Activated CD8-positive, alpha-beta T cell treated with anti-CD3 and anti-CD28 coated beads, Interleukin-2, amount 10 ng/mL, durations not matched to agents 7 days and 5 days (primary cell): ENCODE results near the gene IRF9. TPM values are rescaled to one million over a fixed set of nuclear protein-coding genes. Genes with fewer than 3 reads are reported as not detected.

Experiments
- ATAC-seq: fragments of 150-1000 bp; cut with Tn5 transposase; one replicate; pipeline ENCODE4 v1.10.0; 2021; ENCODE audit warnings: moderate library complexity
- CTCF ChIA-PET: fragments of 350-600 bp; sonication (Branson Sonifier 250); formaldehyde crosslinking; loops from one replicate; lab custom pipeline; 2021; ENCODE audit warnings: antibody characterized with exemption; lab: Charles Lee
- POLR2A ChIA-PET: fragments of 350-600 bp; sonication (Branson Sonifier 250); formaldehyde crosslinking; loops from one replicate; lab custom pipeline; 2021; ENCODE audit warnings: antibody characterized with exemption; lab: Charles Lee
- DNase-seq: peaks from one replicate; pipeline ENCODE4 v3.0.0-alpha.2; 2020
- H3K27ac Mint-ChIP-seq: one replicate; pipeline ENCODE4 v1.8.0; 2021; ENCODE audit warnings: mild to moderate bottlenecking, mixed read lengths
- H3K27me3 Mint-ChIP-seq: one replicate; pipeline ENCODE4 v1.8.0; 2021; ENCODE audit warnings: low read depth, mixed read lengths
- H3K36me3 Mint-ChIP-seq: one replicate; pipeline ENCODE4 v1.8.0; 2021; ENCODE audit warnings: low read depth, mixed read lengths
- H3K4me1 Mint-ChIP-seq: one replicate; pipeline ENCODE4 v1.8.0; 2021; ENCODE audit warnings: low read depth, mixed read lengths
- H3K4me3 Mint-ChIP-seq: one replicate; pipeline ENCODE4 v1.8.0; 2021; ENCODE audit warnings: mild to moderate bottlenecking, mixed read lengths
- H3K9me3 Mint-ChIP-seq: one replicate; pipeline ENCODE4 v1.8.0; 2022; ENCODE audit warnings: mixed read lengths; ENCODE audit not compliant: insufficient read depth
- total RNA-seq, 2 experiments: library from RNA; stranded (reverse); gene quantifications; one replicate each; pipeline ENCODE4 v1.2.3, GENCODE V29; 2021

Gene IRF9
- total RNA-seq, 2 experiments from 2014 or later, result 221 to 242 TPM

DNA sequence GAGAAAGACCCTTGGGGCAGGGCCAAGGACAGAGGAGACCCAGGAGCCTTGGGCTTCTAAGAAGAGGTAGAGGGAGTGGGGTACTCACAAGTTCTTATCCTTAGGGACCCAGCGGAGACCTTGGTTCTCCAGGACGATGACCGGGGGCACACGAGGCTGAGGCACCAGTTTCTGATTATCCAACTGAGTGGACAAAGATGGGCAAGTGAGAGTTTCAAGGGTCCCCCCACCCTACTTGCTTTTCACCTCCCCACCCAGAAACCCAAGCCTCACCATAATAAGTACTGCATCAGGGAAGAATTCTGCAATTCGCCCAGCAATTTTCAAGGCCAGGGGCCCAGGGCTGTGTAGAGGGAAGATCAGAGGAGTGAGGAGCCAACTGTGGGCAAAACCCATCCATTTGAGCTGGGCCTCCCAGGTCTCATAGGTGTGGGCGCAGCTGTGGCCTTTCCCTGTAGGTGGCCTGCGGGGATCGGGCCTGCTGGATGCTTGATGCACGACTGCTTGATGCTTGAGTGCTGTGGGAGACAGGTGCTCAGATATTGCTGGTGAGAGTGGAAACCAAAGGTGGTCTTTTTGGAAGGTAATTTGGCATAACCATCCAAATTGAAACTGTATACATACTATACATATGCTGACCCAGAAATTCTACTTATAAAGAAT, 21.7 kb upstream of the IRF9 start:
- peak overlapping the region; percentile 68 for H3K27ac Mint-ChIP-seq
- ATAC-seq (no peak), DNase-seq (peak; percentile 49)
- H3K4me1 Mint-ChIP-seq, result peaks cover 62% of the 10 kb centered on the region
- ChIA-PET CTCF (interaction anchor here (1.5 to 5.2 kb wide), 3 partner anchors 21 to 30 kb away, joined by 3 to 37 read pairs (median 4); partner anchors contain the start of gene IRF9), POLR2A (interaction anchor here (2.5 to 4.0 kb wide), 3 partner anchors 8 to 25 kb away, joined by 32 to 56 read pairs (median 48); partner anchors contain the start of genes DCAF11, IRF9, NRL and PSME2)
- peaks cover 69% of the 10 kb centered on the region for H3K36me3 Mint-ChIP-seq
- H3K27me3 Mint-ChIP-seq, result no peaks in the 10 kb centered on the region
- H3K9me3 Mint-ChIP-seq, result no peaks in the 10 kb centered on the region
- peak overlapping the region; percentile 97 for H3K4me3 Mint-ChIP-seq

DNA sequence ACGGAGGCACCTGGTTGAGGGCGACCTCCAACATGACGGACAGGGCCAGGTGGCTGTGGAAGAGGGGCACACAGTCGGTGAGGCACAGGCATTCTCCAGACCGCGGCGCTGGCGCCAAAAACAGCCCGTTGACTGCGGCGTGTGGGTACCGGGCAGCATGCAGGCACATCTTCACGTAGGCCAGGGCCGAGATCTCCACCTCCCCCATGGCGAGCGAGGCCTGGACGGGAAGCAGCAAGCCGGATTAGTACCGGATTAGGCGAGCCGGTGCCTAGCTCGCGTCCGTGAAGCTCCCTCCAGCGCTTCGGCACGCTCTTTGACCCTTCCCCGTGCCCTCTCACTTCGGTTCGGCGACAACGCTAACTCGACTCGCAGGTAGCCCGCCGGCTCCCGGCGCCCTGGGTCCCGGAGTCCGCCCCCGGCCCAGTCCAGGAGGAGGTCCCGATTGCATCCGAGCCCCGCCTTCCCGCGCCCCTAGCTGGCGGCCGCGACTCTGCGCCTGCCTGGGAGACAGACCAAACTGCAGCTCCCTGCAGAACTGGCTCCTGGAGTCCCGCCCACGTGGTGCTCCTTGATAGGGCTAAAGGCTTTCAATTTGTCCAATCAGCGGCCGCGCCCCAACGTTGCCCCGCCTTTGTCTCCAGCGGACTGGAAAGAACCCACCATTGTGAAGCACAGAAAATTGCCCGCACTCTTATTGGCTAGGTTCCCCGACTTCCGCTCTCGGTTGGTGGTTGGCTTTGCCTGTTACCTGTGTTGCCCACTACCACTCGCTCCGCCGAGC, 19.8 kb upstream of the IRF9 start, which contains the start of gene EMC9:
EMC9 (minus strand) TSS at position 495 of the 784 bp plus-strand sequence; CDS start at position 208, 287 bp downstream.
- peak within 1 kb of the TSS; percentile 77 for H3K27ac Mint-ChIP-seq
- H3K4me3 Mint-ChIP-seq, result peak within 1 kb of the TSS; percentile 97

GRCh38 chr14:24143511-24143910, 17.6 kb upstream of the IRF9 start:
- DNase-seq (no peak), ATAC-seq (no peak)
- no peak overlapping the region for H3K4me3 Mint-ChIP-seq
- ChIA-PET POLR2A (interaction anchor here (0.7 to 2.2 kb wide), 4 partner anchors 15 to 526 kb away, joined by 3 to 14 read pairs (median 4); partner anchors contain the start of genes DCAF11, IRF9 and NRL), CTCF (interaction anchor here (4.8 to 6.1 kb wide), 2 partner anchors 17 to 28 kb away, joined by 22 to 77 read pairs; partner anchors contain the start of genes DCAF11, IRF9 and NRL)
- H3K36me3 Mint-ChIP-seq, result peaks cover 76% of the 10 kb centered on the region
- peaks cover 54% of the 10 kb centered on the region for H3K4me1 Mint-ChIP-seq
- H3K9me3 Mint-ChIP-seq, result no peaks in the 10 kb centered on the region
- peak overlapping the region; percentile 1 for H3K27ac Mint-ChIP-seq
- H3K27me3 Mint-ChIP-seq, result no peaks in the 10 kb centered on the region

More for the DNA sequence above, 19.8 kb upstream of the IRF9 start, which contains the start of gene EMC9:
- Mint-ChIP-seq H3K36me3 (peaks cover 88% of the 10 kb centered on the region), H3K9me3 (no peaks in the 10 kb centered on the region), H3K27me3 (no peaks in the 10 kb centered on the region), H3K4me1 (peaks cover 66% of the 10 kb centered on the region)
- ChIA-PET POLR2A (interaction anchor here (0.6 to 3.5 kb wide), 14 partner anchors 9 to 289 kb away, joined by 3 to 56 read pairs (median 4); partner anchors contain the start of genes CHMP4A, DCAF11, IRF9 and KHNYN), CTCF (interaction anchor here (0.7 to 2.2 kb wide), 16 partner anchors 9 to 296 kb away, joined by 3 to 20 read pairs (median 4); partner anchors contain the start of genes CIDEB, DCAF11, IRF9 and NRL)
- peak; percentile 100 for DNase-seq
- ATAC-seq, result peak; percentile 92

GRCh38 chr14:24144451-24144850, 16.6 kb upstream of the IRF9 start:
- no peak for DNase-seq
- CTCF ChIA-PET, result interaction anchor here (4.8 to 6.1 kb wide), 2 partner anchors 16 to 29 kb away, joined by 22 to 77 read pairs; partner anchors contain the start of genes DCAF11, IRF9 and NRL
- Mint-ChIP-seq H3K27me3 (no peaks in the 10 kb centered on the region), H3K9me3 (no peaks in the 10 kb centered on the region), H3K4me1 (peaks cover 54% of the 10 kb centered on the region), H3K27ac (peak overlapping the region; percentile 43), H3K4me3 (peak overlapping the region; percentile 88), H3K36me3 (peaks cover 76% of the 10 kb centered on the region)
- POLR2A ChIA-PET, result interaction anchor here (1.0 to 10.1 kb wide), 3 partner anchors 16 to 30 kb away, joined by 5 to 229 read pairs (median 14); partner anchors contain the start of genes DCAF11, IRF9 and NRL
- no peak for ATAC-seq

DNA sequence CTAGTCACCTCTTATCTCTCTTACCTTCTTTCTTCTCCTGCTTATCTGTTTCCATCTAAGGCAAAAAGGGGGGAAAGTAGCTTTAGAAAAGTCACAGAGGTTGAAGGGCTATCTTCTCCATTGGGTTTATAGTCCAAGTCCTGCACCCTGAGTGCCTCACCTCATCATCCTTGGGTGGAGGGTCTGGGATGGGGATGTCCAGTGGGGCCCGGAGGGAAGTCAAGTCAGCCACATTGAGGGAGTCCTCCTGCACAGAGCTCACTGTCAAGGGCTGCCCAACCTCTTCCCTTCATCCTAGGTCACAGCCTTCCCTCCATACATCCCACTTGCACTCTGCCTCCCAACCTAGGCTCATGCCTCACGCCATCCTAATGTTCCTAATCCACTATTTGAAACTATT, 15.8 kb upstream of the IRF9 start:
- H3K9me3 Mint-ChIP-seq, result no peaks in the 10 kb centered on the region
- H3K4me3 Mint-ChIP-seq, result peak overlapping the region; percentile 88
- ChIA-PET POLR2A (interaction anchor here (1.6 to 10.1 kb wide), 6 partner anchors 8 to 71 kb away, joined by 4 to 229 read pairs (median 34); partner anchors contain the start of genes CHMP4A, DCAF11, IRF9 and MDP1), CTCF (interaction anchor here (3.4 to 6.1 kb wide), 4 partner anchors 9 to 37 kb away, joined by 22 to 77 read pairs (median 26); partner anchors contain the start of genes DCAF11, IRF9, NRL and PSME1)
- H3K36me3 Mint-ChIP-seq, result peaks cover 77% of the 10 kb centered on the region
- H3K27me3 Mint-ChIP-seq, result no peaks in the 10 kb centered on the region
- peak overlapping the region; percentile 95 for H3K27ac Mint-ChIP-seq
- ATAC-seq (no peak), DNase-seq (no peak)
- H3K4me1 Mint-ChIP-seq, result peaks cover 56% of the 10 kb centered on the region

DNA sequence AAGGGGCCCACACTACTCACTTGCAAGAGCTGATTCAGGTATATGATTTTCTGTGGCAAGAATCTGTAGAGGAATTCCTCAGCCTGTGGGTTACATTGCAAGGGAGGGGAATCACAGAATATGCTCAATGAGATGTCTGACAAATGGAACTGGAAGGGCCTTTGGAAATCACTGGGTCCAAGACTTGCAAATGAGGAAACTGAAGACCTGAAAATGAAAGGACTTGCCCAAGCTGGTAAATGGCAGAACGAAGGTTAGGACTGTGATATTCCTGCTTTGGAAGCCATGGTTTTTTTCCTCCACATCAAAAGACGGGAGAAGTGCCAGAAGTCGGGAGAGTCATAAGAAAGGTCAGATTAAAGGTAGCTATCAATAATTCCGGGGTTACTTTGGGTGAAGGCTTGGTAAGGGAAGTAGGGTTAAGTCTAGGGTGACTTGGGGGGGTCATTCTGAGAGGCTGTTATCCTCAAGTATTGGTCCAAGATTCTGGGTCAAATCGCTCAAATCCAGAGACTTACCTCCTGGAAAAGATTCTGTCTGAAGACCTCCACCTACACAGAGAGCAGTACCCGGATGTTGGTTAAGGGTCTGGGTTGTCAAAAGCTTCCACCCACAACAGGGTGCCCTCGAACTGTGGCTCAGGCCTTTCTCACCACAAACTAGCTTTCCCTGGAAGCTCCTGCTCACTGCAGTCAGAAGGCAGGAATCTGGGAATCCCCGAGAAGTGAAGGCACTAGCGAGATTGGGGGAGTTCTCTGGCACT, 15.2 kb upstream of the IRF9 start:
- DNase-seq (peak; percentile 29), ATAC-seq (no peak)
- Mint-ChIP-seq H3K4me1 (peaks cover 63% of the 10 kb centered on the region), H3K36me3 (peaks cover 77% of the 10 kb centered on the region), H3K9me3 (no peaks in the 10 kb centered on the region), H3K27me3 (no peaks in the 10 kb centered on the region), H3K4me3 (peak overlapping the region; percentile 88), H3K27ac (peak overlapping the region; percentile 95)
- ChIA-PET POLR2A (interaction anchor here (0.9 to 10.1 kb wide), 11 partner anchors 9 to 97 kb away, joined by 4 to 229 read pairs (median 13); partner anchors contain the start of genes CHMP4A, DCAF11, IPO4 and IRF9), CTCF (interaction anchor here (0.8 to 6.1 kb wide), 8 partner anchors 9 to 162 kb away, joined by 3 to 77 read pairs (median 16); partner anchors contain the start of genes CIDEB, DCAF11, IRF9 and NRL)

GRCh38 chr14:24146453-24146977, 14.6 kb upstream of the IRF9 start, which contains the start of gene PSME2:
TSS of gene PSME2 (minus strand) at chr14:24146610. CDS start at chr14:24146581, 29 bp downstream.
- Mint-ChIP-seq H3K27me3 (no peaks in the 10 kb centered on the region), H3K9me3 (no peaks in the 10 kb centered on the region), H3K4me1 (peaks cover 66% of the 10 kb centered on the region), H3K4me3 (peak within 1 kb of the TSS; percentile 88), H3K36me3 (peaks cover 79% of the 10 kb centered on the region), H3K27ac (peak within 1 kb of the TSS; percentile 95)
- ChIA-PET CTCF (interaction anchor here (0.7 to 6.1 kb wide), 10 partner anchors 9 to 161 kb away, joined by 3 to 77 read pairs (median 8); partner anchors contain the start of genes CIDEB, DCAF11, IRF9 and NRL), POLR2A (interaction anchor here (0.6 to 10.1 kb wide), 16 partner anchors 9 to 536 kb away, joined by 3 to 229 read pairs (median 10); partner anchors contain the start of genes CHMP4A, DCAF11, FITM1 and IPO4)
- ATAC-seq, result peak; percentile 72
- DNase-seq, result peak; percentile 96

DNA sequence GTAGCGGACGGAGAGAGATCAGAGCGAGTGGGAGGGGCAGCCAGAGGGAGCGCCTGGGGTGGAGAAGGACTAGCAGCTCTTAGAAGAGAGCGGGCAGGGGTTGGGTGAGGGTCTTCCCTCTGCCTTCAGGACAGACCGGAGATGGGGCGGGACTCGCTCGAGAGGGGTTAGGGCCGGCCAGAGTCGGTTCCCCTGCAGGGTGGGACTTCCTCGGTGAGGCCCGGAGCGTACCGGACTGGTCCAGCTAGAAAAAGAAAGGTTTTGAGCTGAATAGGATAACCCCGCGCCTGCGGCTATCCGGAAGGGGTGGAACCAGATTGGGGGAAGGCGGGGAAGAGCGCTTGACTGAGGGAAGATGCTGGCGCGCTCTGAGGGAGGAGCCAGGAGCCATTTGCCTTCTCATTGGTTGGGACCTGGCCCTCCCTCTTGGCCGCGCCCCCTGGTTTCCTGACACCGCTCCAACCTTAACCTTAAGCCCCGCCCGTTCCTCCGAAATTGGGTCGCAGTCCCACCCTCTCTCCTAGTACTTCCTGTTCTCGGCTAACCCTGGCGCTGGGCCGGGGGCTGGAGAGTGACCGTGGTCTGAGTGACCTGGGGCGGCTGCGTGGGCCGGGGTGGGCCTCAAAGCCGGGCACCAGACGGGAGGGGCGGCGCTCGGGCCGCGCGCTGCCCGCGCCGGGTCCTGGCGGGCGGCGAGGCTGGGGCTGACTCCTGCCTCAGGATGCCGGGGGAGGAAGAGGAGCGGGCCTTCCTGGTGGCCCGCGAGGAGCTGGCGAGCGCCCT, 13.9 kb upstream of the IRF9 start, which contains the start of gene RNF31:
RNF31 (plus strand) TSS at position 521 of the 783 bp plus-strand sequence; CDS start at position 722, 201 bp downstream.
- peaks cover 81% of the 10 kb centered on the region for H3K36me3 Mint-ChIP-seq
- DNase-seq, result peak; percentile 100
- peaks cover 67% of the 10 kb centered on the region for H3K4me1 Mint-ChIP-seq
- H3K9me3 Mint-ChIP-seq, result no peaks in the 10 kb centered on the region
- H3K4me3 Mint-ChIP-seq, result peak within 1 kb of the TSS; percentile 88
- ChIA-PET POLR2A (interaction anchor here (0.6 to 10.1 kb wide), 17 partner anchors 9 to 546 kb away, joined by 3 to 229 read pairs (median 9); partner anchors contain the start of genes CHMP4A, DCAF11, FITM1 and IPO4), CTCF (interaction anchor here (0.7 to 6.1 kb wide), 11 partner anchors 8 to 160 kb away, joined by 3 to 77 read pairs (median 5); partner anchors contain the start of genes CIDEB, DCAF11, IPO4 and IRF9)
- peak within 1 kb of the TSS; percentile 95 for H3K27ac Mint-ChIP-seq
- ATAC-seq, result peak; percentile 87
- H3K27me3 Mint-ChIP-seq, result no peaks in the 10 kb centered on the region
